WI38 (cell line): ENCODE results near the gene EPHB1.
"Not testable (repeated sequence)": the region's sequence is repeated elsewhere in the genome, so short reads cannot be mapped to it uniquely, and the experiment has no call there.

Source experiments
- H3K4me3 ChIP-seq: 2 replicates; pipeline ENCODE4 v1.5.1; 2011; ENCODE audit warnings: low read depth, mild to moderate bottlenecking, control low read depth, low read length
- TF ChIP-seq, protein P1 (sequence below): IDR thresholded peaks from 2 replicates; pipeline ENCODE4 v1.5.1; 2012; ENCODE audit warnings: low read depth, mild to moderate bottlenecking, control low read depth, low read length

Gene EPHB1

DNA sequence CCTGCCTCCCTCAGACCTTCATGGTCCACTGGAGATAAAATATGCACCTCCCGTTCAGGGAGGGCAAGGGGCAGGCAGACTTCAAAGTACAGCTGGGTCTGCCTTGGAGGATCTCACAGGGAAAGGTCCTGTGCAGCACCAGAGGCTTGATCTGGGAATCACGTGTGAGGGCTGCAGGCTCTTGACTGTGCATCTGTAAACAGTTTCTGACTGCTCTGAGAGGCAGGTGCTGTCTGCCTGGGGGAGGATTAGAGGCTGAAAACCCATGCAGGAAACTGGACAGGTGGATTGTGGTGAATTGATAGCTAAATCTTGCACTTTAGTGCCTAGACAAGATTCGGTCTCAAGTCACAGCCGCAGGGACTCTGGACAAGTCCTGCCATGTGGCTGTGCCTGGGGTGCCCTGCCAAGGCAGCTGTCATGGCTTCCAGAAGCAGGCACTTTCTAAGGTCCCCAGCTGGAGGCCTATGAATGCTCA is 239.3 kb downstream of the EPHB1 start:
- TF ChIP-seq, protein P1, sequence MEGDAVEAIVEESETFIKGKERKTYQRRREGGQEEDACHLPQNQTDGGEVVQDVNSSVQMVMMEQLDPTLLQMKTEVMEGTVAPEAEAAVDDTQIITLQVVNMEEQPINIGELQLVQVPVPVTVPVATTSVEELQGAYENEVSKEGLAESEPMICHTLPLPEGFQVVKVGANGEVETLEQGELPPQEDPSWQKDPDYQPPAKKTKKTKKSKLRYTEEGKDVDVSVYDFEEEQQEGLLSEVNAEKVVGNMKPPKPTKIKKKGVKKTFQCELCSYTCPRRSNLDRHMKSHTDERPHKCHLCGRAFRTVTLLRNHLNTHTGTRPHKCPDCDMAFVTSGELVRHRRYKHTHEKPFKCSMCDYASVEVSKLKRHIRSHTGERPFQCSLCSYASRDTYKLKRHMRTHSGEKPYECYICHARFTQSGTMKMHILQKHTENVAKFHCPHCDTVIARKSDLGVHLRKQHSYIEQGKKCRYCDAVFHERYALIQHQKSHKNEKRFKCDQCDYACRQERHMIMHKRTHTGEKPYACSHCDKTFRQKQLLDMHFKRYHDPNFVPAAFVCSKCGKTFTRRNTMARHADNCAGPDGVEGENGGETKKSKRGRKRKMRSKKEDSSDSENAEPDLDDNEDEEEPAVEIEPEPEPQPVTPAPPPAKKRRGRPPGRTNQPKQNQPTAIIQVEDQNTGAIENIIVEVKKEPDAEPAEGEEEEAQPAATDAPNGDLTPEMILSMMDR = no peak
- H3K4me3 ChIP-seq = no peak overlapping the region

DNA sequence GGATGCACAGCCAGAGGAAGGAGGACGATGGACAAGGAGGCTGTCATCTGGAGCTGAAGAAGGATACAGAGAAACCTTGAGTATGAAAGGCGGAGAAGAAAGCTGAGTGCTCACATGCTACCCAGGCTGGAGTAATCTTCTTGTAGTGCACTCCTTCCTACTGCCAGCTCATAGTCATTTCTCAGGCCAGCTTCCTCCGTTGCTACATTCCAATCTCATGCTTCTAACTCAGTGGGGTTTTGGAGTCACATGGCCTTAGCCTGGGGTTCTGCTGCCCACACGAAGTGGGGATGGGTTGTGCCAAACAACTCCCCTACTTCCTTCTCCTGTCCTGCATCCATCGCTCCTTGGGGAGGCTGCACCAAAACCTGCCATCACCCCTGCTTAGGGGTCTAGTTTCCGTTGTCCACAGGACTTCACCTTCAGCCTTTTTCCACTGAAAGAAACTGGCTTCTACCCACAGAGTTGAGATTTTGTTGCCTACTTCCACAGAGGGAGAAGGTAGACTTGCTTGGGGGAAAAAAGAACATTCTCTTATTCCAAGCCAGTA is 239.9 kb downstream of the EPHB1 start:
- TF ChIP-seq, protein P1 = no peak
- no peak overlapping the region for H3K4me3 ChIP-seq

DNA sequence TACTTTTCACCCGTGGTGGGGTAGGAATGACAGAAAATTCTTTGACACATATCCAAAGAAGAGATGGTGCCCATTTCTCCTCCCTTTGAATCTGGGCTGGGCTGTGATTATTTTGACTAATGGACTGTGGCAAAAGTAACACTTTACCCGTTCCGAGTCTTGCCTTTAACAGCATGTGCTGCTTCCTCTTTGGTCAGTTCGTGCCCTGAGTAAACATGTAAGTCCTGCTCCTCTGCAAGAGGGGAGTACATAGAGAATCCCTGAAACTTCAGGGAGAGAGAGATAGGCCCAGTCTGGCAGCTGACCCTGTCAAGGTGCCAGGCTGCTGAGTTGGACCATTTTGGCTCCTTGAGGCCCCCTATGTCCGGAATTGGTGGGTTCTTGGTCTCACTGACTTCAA is 243.1 kb downstream of the EPHB1 start:
- no peak overlapping the region for H3K4me3 ChIP-seq
- TF ChIP-seq, protein P1 = no peak

- not testable (repeated sequence) for H3K4me3 ChIP-seq
These were observed 244.5 kb downstream of the EPHB1 start for GRCh38 chr3:135039536-135039935.

DNA sequence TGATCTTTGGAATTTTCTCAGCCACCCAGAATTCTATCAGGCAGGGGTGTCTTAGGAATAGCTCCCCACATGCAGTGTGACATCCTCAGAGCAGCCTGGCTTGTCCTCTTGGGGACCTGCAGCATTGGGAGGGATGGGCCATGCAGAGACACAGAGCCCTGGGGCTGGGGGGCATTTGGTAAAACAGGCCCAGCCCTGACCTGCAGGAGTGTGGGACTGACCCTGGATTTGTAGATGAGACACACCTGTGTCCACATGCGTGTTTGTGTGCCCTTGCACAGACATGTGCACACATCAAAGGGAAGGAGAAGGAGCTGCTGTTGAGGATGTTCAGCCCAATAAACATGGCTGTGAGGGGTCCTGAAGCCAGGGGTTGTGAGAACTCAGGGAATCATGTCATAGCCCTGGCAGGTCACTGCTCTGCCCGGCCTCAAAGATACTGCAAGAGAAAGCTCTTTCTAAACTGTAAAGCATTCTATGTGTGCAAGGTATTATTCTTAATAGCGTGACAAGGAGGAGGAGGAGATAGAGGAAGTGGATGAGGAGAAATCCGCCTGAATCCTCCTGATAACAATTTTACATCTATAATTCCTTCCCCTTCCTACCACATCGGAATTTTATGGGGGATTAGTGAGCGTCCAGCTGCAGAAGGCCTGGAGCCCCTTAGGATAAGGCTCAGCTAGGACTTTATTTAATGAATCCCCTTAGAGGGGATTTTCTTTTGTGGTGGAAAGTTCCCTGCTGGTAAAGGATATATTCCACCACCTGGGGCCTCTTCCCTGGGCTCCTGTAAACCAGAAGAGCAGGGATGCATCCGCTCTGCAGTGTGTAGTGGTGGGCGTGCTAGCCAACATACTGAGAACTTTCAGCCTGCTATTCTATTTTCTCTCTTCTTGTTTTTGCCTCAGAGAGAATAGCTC is 245.5 kb downstream of the EPHB1 start:
- TF ChIP-seq, protein P1 = no peak
- no peak overlapping the region for H3K4me3 ChIP-seq

DNA sequence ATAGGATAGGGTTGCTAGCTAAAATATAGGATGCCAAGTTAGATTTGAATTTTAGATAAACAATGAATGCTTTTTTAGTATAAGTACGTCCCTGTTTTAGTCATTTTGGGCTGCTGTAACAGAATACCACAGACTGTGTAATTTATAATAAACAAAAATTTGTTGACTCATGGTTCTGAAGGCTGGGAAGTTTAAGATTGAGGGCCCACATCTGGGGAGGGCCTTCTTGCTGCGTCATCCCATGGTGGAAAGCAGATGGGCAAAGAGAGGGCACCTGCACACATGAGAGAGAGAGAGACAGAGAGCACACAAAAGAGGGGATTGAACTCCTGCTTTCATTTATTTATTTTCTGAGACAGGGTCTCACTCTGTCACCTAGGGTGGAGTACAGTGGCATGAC is 246.5 kb downstream of the EPHB1 start:
- TF ChIP-seq, protein P1 = no peak
- no peak overlapping the region for H3K4me3 ChIP-seq

- TF ChIP-seq, protein P1 = no peak
- no peak overlapping the region for H3K4me3 ChIP-seq
These were observed 252.0 kb downstream of the EPHB1 start for GRCh38 chr3:135047061-135047460.
